SK-N-SH (cell line): Measurements from ENCODE around the gene UVRAG. TPM values are rescaled to one million over a fixed set of nuclear protein-coding genes. Genes with fewer than 3 reads are reported as not detected.

Source experiments
- CTCF ChIA-PET: fragments of 300-600, 350-600 bp; formaldehyde crosslinking; extraction: SDS; loops from one replicate; lab custom pipeline; 2021; lab: Yijun Ruan, JAX
- POLR2A ChIA-PET: fragments of 350-600 bp; sonication (Branson Sonifier 250); formaldehyde crosslinking; extraction: SDS; loops from one replicate; lab custom pipeline; 2020; ENCODE audit warnings: antibody characterized with exemption, inconsistent platforms; lab: Yijun Ruan, JAX
- DNase-seq: peaks from one replicate; pipeline ENCODE4 v3.0.0; 2012
- H2AFZ ChIP-seq: fragments of 200-600 bp; sonication (generic); 2 replicates; pipeline ENCODE4 v1.8.1; 2016; ENCODE audit warnings: antibody characterized with exemption, mild to moderate bottlenecking, low read depth
- H3F3A ChIP-seq: fragments of 200-600 bp; sonication (generic); replicated peaks from 2 replicates; pipeline ENCODE3; 2016; ENCODE audit warnings: antibody characterized with exemption, mild to moderate bottlenecking; ENCODE audit not compliant: insufficient read depth
- H3K27ac ChIP-seq, 2 experiments: fragments of 200-500 bp in 1 of 2; fragments of 200-600 bp in 1 of 2; sonication (Bioruptor generic) in 1 of 2; sonication (generic), shearing (Covaris generic) in 1 of 2; 2 replicates each; pipeline versions ENCODE4 v1.5.1 to v1.6.1; 2014 to 2016; ENCODE audit warnings: low read depth in 2 of 2, inconsistent platforms in 1 of 2, low read length in 1 of 2, mild to moderate bottlenecking in 1 of 2, mixed read lengths in 1 of 2
- H3K27me3 ChIP-seq: fragments of 200-600 bp; sonication (generic), shearing (Covaris generic); 2 replicates; pipeline ENCODE4 v1.6.1; 2016; ENCODE audit warnings: mixed run types; ENCODE audit not compliant: insufficient read depth
- H3K36me3 ChIP-seq, 2 experiments: fragments of 200-500 bp in 1 of 2; fragments of 200-600 bp in 1 of 2; sonication (Bioruptor generic) in 1 of 2; sonication (generic) in 1 of 2; replicated peaks in 1 of 2; 2 replicates each; pipeline versions ENCODE3 to v1.5.1; 2014 to 2016; ENCODE audit warnings: low read length in 1 of 2, mild to moderate bottlenecking in 1 of 2; ENCODE audit not compliant: insufficient read depth in 2 of 2, control insufficient read depth in 1 of 2
- H3K4me1 ChIP-seq, 2 experiments: fragments of 200-500 bp in 1 of 2; fragments of 200-600 bp in 1 of 2; sonication (Bioruptor generic) in 1 of 2; sonication (generic), shearing (Covaris generic) in 1 of 2; 2 replicates each; pipeline versions ENCODE4 v1.5.1 to v1.6.1; 2014 to 2016; ENCODE audit warnings: low read depth in 1 of 2, low read length in 1 of 2, mixed run types in 1 of 2; ENCODE audit not compliant: insufficient read depth in 2 of 2, control insufficient read depth in 1 of 2
- H3K4me2 ChIP-seq: fragments of 200-600 bp; sonication (generic), shearing (Covaris generic); 2 replicates; pipeline ENCODE4 v1.6.1; 2017; ENCODE audit warnings: mixed run types
- H3K4me3 ChIP-seq, 2 experiments: fragments of 200-500 bp in 1 of 2; fragments of 200-600 bp in 1 of 2; sonication (Bioruptor generic) in 1 of 2; sonication (generic), shearing (Covaris generic) in 1 of 2; 2 replicates each; pipeline versions ENCODE4 v1.5.1 to v1.8.1; 2014 to 2016; ENCODE audit warnings: low read depth in 2 of 2, inconsistent platforms in 1 of 2, low read length in 1 of 2, mild to moderate bottlenecking in 1 of 2, mixed read lengths in 1 of 2, moderate library complexity in 1 of 2
- H3K79me2 ChIP-seq: fragments of 200-600 bp; sonication (generic); 2 replicates; pipeline ENCODE4 v1.8.1; 2017; ENCODE audit warnings: mild to moderate bottlenecking; ENCODE audit not compliant: insufficient read depth
- H3K9ac ChIP-seq: fragments of 200-600 bp; sonication (generic); 2 replicates; pipeline ENCODE4 v1.6.1; 2017; ENCODE audit warnings: mixed run types
- H3K9me2 ChIP-seq: fragments of 200-600 bp; sonication (generic); 2 replicates; pipeline ENCODE4 v1.6.1; 2017; ENCODE audit warnings: mixed run types
- H3K9me3 ChIP-seq: fragments of 200-600 bp; sonication (generic); 2 replicates; pipeline ENCODE4 v1.6.1; 2017; ENCODE audit warnings: mixed run types, mild to moderate bottlenecking, moderate library complexity
- H4K20me1 ChIP-seq: fragments of 200-600 bp; sonication (generic); 2 replicates; pipeline ENCODE4 v1.6.1; 2017; ENCODE audit warnings: mild to moderate bottlenecking, mixed run types; ENCODE audit not compliant: insufficient read depth
- CHD2 ChIP-seq: fragments of 150-350 bp; IDR thresholded peaks from 2 replicates; pipeline ENCODE4 v1.6.1; 2018; ENCODE audit warnings: low read length; ENCODE audit not compliant: partially characterized antibody
- CTCF ChIP-seq: fragments of 200-600 bp; sonication (generic); IDR thresholded peaks from 2 replicates; pipeline ENCODE4 v1.6.1; 2017; ENCODE audit warnings: antibody characterized with exemption, mild to moderate bottlenecking, moderate library complexity
- ELF1 ChIP-seq: IDR thresholded peaks from 2 replicates; pipeline ENCODE4 v1.4.0; 2012
- EP300 ChIP-seq, 2 experiments: IDR thresholded peaks; 2 replicates each; pipeline versions ENCODE4 v1.4.0 to v1.6.1; 2012; ENCODE audit warnings: borderline replicate concordance in 1 of 2, low read depth in 1 of 2, low read length in 1 of 2
- EZH2phosphoT487 ChIP-seq: fragments of 200-600 bp; sonication (generic); IDR thresholded peaks from 2 replicates; pipeline ENCODE4 v1.6.1; 2017; ENCODE audit warnings: low read depth, mixed run types, mild to moderate bottlenecking, antibody characterized with exemption, moderate library complexity, borderline replicate concordance
- FOSL2 ChIP-seq: IDR thresholded peaks from 2 replicates; pipeline ENCODE4 v1.4.0; 2012; ENCODE audit warnings: low read depth, mild to moderate bottlenecking, moderate library complexity, borderline replicate concordance
- FOXJ3 ChIP-seq: sonication (generic); formaldehyde crosslinking; IDR thresholded peaks from 2 replicates; pipeline ENCODE4 v1.5.1; 2020; ENCODE audit warnings: mild to moderate bottlenecking, missing genetic modification reagents
- FOXM1 ChIP-seq: IDR thresholded peaks from 2 replicates; pipeline ENCODE4 v1.4.0; 2012; ENCODE audit warnings: low read depth, mild to moderate bottlenecking
- GABPA ChIP-seq: IDR thresholded peaks from 2 replicates; pipeline ENCODE4 v1.4.0; 2012; ENCODE audit warnings: low read depth, mild to moderate bottlenecking
- GATA2 ChIP-seq: sonication (generic); formaldehyde crosslinking; IDR thresholded peaks from 2 replicates; pipeline ENCODE4 v1.5.0; 2020; ENCODE audit warnings: mild to moderate bottlenecking, missing genetic modification reagents
- IRF3 ChIP-seq: fragments of 150-350 bp; IDR thresholded peaks from 2 replicates; pipeline ENCODE4 v1.6.1; 2016; ENCODE audit warnings: mild to moderate bottlenecking, low read depth, low read length
- JUND ChIP-seq: IDR thresholded peaks from 2 replicates; pipeline ENCODE4 v1.4.0; 2012
- MAX ChIP-seq: IDR thresholded peaks from 2 replicates; pipeline ENCODE4 v1.4.0; 2012; ENCODE audit warnings: low read depth
- MEF2A ChIP-seq: IDR thresholded peaks from 2 replicates; pipeline ENCODE4 v1.4.0; 2012; ENCODE audit warnings: low read depth, borderline replicate concordance
- MXI1 ChIP-seq: IDR thresholded peaks from 2 replicates; pipeline ENCODE4 v1.6.1; 2012; ENCODE audit warnings: mild to moderate bottlenecking, low read depth, low read length, improper control_type of control experiment
- RAD21 ChIP-seq: IDR thresholded peaks from 2 replicates; pipeline ENCODE4 v1.6.1; 2012; ENCODE audit warnings: mild to moderate bottlenecking, low read length
- RCOR1 ChIP-seq: fragments of 150-350 bp; IDR thresholded peaks from 2 replicates; pipeline ENCODE4 v1.6.1; 2017; ENCODE audit warnings: antibody characterized with exemption, low read length
- RXRA ChIP-seq: IDR thresholded peaks from 2 replicates; pipeline ENCODE4 v1.4.0; 2012; ENCODE audit warnings: low read depth, mild to moderate bottlenecking, borderline replicate concordance
- SMC3 ChIP-seq: IDR thresholded peaks from 2 replicates; pipeline ENCODE4 v1.6.1; 2012; ENCODE audit warnings: low read depth, low read length, improper control_type of control experiment
- TAF1 ChIP-seq: IDR thresholded peaks from 2 replicates; pipeline ENCODE4 v1.6.1; 2012; ENCODE audit warnings: low read depth, mild to moderate bottlenecking, low read length, moderate library complexity, borderline replicate concordance
- TCF12 ChIP-seq: IDR thresholded peaks from 2 replicates; pipeline ENCODE4 v1.4.0; 2012
- WGBS: methylation state at CpG from one replicate; pipeline ENCODE4 v1.1.6; 2017; ENCODE audit warnings: low lambda C conversion rate; 5-methylcytosine and 5-hydroxymethylcytosine counted together
- polyA plus RNA-seq, 3 experiments: library from polyadenylated mRNA; depleted of rRNA; stranded (reverse); fragments of >200 nt; gene quantifications; 2 replicates each; pipeline ENCODE4 v1.2.3, GENCODE V29; 2012

Gene UVRAG
- polyA plus RNA-seq, 1 of the 3 experiments (the other 2 are of a cell fraction), result 5.8 TPM

GRCh38 chr11:76135491-76135890, 320.5 kb downstream of the UVRAG start:
- CTCF ChIA-PET, result interaction anchor here (1.5 kb wide), 1 partner anchor 9 kb away, joined by 4 read pairs; no protein-coding TSS in a partner anchor
- POLR2A ChIA-PET, result interaction anchor here (0.5 kb wide), 1 partner anchor 9 kb away, joined by 3 read pairs; no protein-coding TSS in a partner anchor

GRCh38 chr11:76139314-76139713, 324.3 kb downstream of the UVRAG start:
- H4K20me1 ChIP-seq, result no peaks in the 10 kb centered on the region
- WGBS, result 94% methylated on average over 2 of the region's 2 CpGs
- H3K9me3 ChIP-seq, result no peaks in the 10 kb centered on the region
- peaks cover 0 to 2% of the 10 kb centered on the region in 2 experiments; a peak in 1 of 4 replicates for H3K4me1 ChIP-seq
- no peak for DNase-seq
- no peak overlapping the region for H3K4me2 ChIP-seq
- CTCF ChIA-PET, result no interaction called here
- H2AFZ ChIP-seq, result no peak overlapping the region
- POLR2A ChIA-PET, result no interaction called here
- no peak overlapping the region for H3K27ac ChIP-seq
- no peaks in the 10 kb centered on the region for H3K27me3 ChIP-seq
- H3K79me2 ChIP-seq, result no peaks in the 10 kb centered on the region
- H3K4me3 ChIP-seq, result no peak overlapping the region
- no peaks in the 10 kb centered on the region for H3K9me2 ChIP-seq
- H3K9ac ChIP-seq, result no peak overlapping the region
- peaks cover 3% of the 10 kb centered on the region for H3F3A ChIP-seq
- TF ChIP-seq EZH2phosphoT487, result no peak
- TF ChIP-seq EP300 (IDR thresholded peaks at IDR 0.05; ENCODE audit: borderline replicate concordance in 1 of 2, low read depth in 1 of 2, low read length in 1 of 2), result no peak
- TF ChIP-seq ELF1, result no peak
- TF ChIP-seq FOSL2, result no peak
- no peak for TF ChIP-seq RCOR1
- no peak for TF ChIP-seq SMC3
- TF ChIP-seq FOXM1, result no peak
- TF ChIP-seq CTCF, result no peak
- TF ChIP-seq TAF1, result no peak
- no peak for TF ChIP-seq GATA2 (CRISPR knock-in tag)
- TF ChIP-seq RAD21, result no peak
- TF ChIP-seq MEF2A, result no peak
- no peak for TF ChIP-seq MXI1
- peaks cover 0 to 10% of the 10 kb centered on the region in 2 experiments for H3K36me3 ChIP-seq

More at GRCh38 chr11:76135491-76135890, 320.5 kb downstream of the UVRAG start:
- H3K9me2 ChIP-seq, result no peaks in the 10 kb centered on the region
- H3K79me2 ChIP-seq, result no peaks in the 10 kb centered on the region
- H3K27me3 ChIP-seq, result no peaks in the 10 kb centered on the region
- peaks cover 0 to 21% of the 10 kb centered on the region in 2 experiments; a peak in 2 of 4 replicates for H3K4me1 ChIP-seq
- peaks cover 3% of the 10 kb centered on the region for H3F3A ChIP-seq
- WGBS, result 97% methylated on average over 5 of the region's 5 CpGs
- H3K4me3 ChIP-seq, result no peak overlapping the region
- no peak for DNase-seq
- no peak overlapping the region for H3K4me2 ChIP-seq
- no peaks in the 10 kb centered on the region for H3K36me3 ChIP-seq
- TF ChIP-seq MAX, result no peak
- no peak for TF ChIP-seq IRF3
- TF ChIP-seq JUND, result no peak
- TF ChIP-seq TAF1, result no peak
- no peak for TF ChIP-seq FOXJ3
- TF ChIP-seq RXRA, result no peak
- no peak for TF ChIP-seq FOSL2
- no peak for TF ChIP-seq CHD2
- TF ChIP-seq TCF12, result no peak
- TF ChIP-seq RCOR1, result no peak
- TF ChIP-seq GABPA, result no peak
- TF ChIP-seq SMC3, result no peak
- no peak overlapping the region for H3K9ac ChIP-seq
- no peak overlapping the region for H3K27ac ChIP-seq
- H3K9me3 ChIP-seq, result no peaks in the 10 kb centered on the region
- no peaks in the 10 kb centered on the region for H4K20me1 ChIP-seq
- H2AFZ ChIP-seq, result no peak overlapping the region
